ENCODE measurements around the gene KRTAP20-2.

The KRTAP20-2 gene

GRCh38 chr21:30620080-30620479 is 14.9 kb upstream of the KRTAP20-2 start:
- Histone ChIP-seq H3K27me3 (ENCODE audit: insufficient read depth, poor library complexity, severe bottlenecking) (no peaks in the 10 kb centered on the region), H3K4me3 (replicated peaks; ENCODE audit: insufficient read depth, low read length) (no peak overlapping the region), H3K27ac (replicated peaks) (no peak overlapping the region)
- no peak for DNase-seq (ENCODE audit: low read depth in 1 of 2, low spot score in 1 of 2)
- no peak for TF ChIP-seq GABPA (IDR thresholded peaks at IDR 0.05; ENCODE audit: low read depth)

GRCh38 chr21:30620522-30620921 is 14.5 kb upstream of the KRTAP20-2 start, which contains the start of gene KRTAP20-4:
Gene KRTAP20-4, plus strand, starts transcription at chr21:30620627.
- Histone ChIP-seq H3K4me3 (replicated peaks; ENCODE audit: insufficient read depth, low read length) (no peak within 1 kb of the TSS), H3K27ac (replicated peaks) (no peak within 1 kb of the TSS), H3K27me3 (ENCODE audit: insufficient read depth, poor library complexity, severe bottlenecking) (no peaks in the 10 kb centered on the region)
- no peak for DNase-seq (ENCODE audit: low read depth in 1 of 2, low spot score in 1 of 2)
- TF ChIP-seq GABPA (IDR thresholded peaks at IDR 0.05; ENCODE audit: low read depth) (no peak), REST (IDR thresholded peaks at IDR 0.05; ENCODE audit: insufficient replicate concordance, low read depth) (no peak), SPI1 (IDR thresholded peaks at IDR 0.05; ENCODE audit: borderline replicate concordance, low read depth) (no peak), CTCF (IDR thresholded peaks at IDR 0.05; ENCODE audit: insufficient read depth, low read length) (no peak), POLR2AphosphoS5 (IDR thresholded peaks at IDR 0.05; ENCODE audit: low read depth) (no peak)

- Histone ChIP-seq H3K27me3 (ENCODE audit: insufficient read depth, poor library complexity, severe bottlenecking) (no peaks in the 10 kb centered on the region), H3K4me3 (replicated peaks; ENCODE audit: insufficient read depth, low read length) (no peak overlapping the region), H3K27ac (replicated peaks) (no peak overlapping the region)
- DNase-seq (ENCODE audit: low read depth in 1 of 2, low spot score in 1 of 2), result no peak
- TF ChIP-seq POLR2AphosphoS5 (IDR thresholded peaks at IDR 0.05; ENCODE audit: low read depth), result no peak
- no peak for TF ChIP-seq CTCF (IDR thresholded peaks at IDR 0.05; ENCODE audit: insufficient read depth, low read length)
- TF ChIP-seq GABPA (IDR thresholded peaks at IDR 0.05; ENCODE audit: low read depth), result no peak
- no peak for TF ChIP-seq REST (IDR thresholded peaks at IDR 0.05; ENCODE audit: insufficient replicate concordance, low read depth)
- TF ChIP-seq SPI1 (IDR thresholded peaks at IDR 0.05; ENCODE audit: borderline replicate concordance, low read depth), result no peak
Observed at GRCh38 chr21:30623362-30623761, 11.6 kb upstream of the KRTAP20-2 start.

DNA sequence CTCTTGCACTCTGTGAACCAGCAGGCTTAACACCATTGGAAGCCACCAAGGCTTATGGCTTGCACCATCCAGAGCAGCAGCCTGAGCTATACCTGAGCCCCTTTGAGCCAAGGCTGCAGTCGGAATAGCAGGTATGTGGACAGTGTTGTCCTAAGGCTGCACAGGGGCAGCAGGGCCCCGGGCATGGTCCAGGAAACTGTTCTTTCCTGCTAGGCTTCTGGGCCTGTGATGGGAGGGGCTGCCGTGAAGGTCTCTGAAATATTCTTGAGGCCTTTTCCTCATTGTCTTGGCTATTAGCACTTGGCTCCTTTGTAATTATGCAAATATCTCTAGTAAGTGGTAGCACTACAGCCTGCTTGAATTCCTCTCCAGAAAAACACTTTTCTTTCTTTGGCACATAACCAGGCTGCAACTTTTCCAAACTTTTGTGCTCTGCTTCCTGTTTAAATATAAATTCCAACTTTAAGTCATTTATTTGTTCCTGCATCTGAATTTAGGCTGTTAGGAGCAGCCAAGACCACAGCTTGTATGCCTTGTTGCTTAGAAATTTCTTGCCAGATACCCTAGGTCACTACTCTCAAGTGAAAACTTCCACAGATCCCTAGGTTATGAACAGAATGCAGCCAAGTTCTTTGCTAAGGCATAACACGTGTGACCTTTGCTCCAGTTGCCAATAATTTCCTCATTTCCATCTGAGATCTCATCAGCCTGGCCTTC is 9.4 kb upstream of the KRTAP20-2 start:
- TF ChIP-seq GABPA (IDR thresholded peaks at IDR 0.05; ENCODE audit: low read depth) (no peak), POLR2AphosphoS5 (IDR thresholded peaks at IDR 0.05; ENCODE audit: low read depth) (no peak), CTCF (IDR thresholded peaks at IDR 0.05; ENCODE audit: insufficient read depth, low read length) (no peak), REST (IDR thresholded peaks at IDR 0.05; ENCODE audit: insufficient replicate concordance, low read depth) (no peak), SPI1 (IDR thresholded peaks at IDR 0.05; ENCODE audit: borderline replicate concordance, low read depth) (no peak)
- Histone ChIP-seq H3K27ac (replicated peaks) (no peak overlapping the region), H3K27me3 (ENCODE audit: insufficient read depth, poor library complexity, severe bottlenecking) (no peaks in the 10 kb centered on the region), H3K4me3 (replicated peaks; ENCODE audit: insufficient read depth, low read length) (no peak overlapping the region)
- DNase-seq (ENCODE audit: low read depth in 1 of 2, low spot score in 1 of 2), result no peak
